ENCODE results near the gene NSF.
"Not testable (repeated sequence)": the region's sequence is repeated elsewhere in the genome, so short reads cannot be mapped to it uniquely, and the experiment has no call there.

Gene NSF

GRCh38 chr17:46763416-46763815 is 172.9 kb downstream of the NSF start:
- no peak for TF ChIP-seq CTCF (IDR thresholded peaks at IDR 0.05; ENCODE audit: insufficient read depth, missing control alignments)
- no peak for FAIRE-seq

GRCh38 chr17:46764000-46764708 is 173.7 kb downstream of the NSF start:
- FAIRE-seq, result no peak
- no peak for DNase-seq (ENCODE audit: insufficient read length, low spot score)
- no peak for TF ChIP-seq CTCF (IDR thresholded peaks at IDR 0.05; ENCODE audit: insufficient read depth, missing control alignments)

More at GRCh38 chr17:46763416-46763815, 172.9 kb downstream of the NSF start:
- no peak for DNase-seq (ENCODE audit: insufficient read length, low spot score)

- no peak for TF ChIP-seq CTCF (IDR thresholded peaks at IDR 0.05; ENCODE audit: insufficient read depth, missing control alignments)
- FAIRE-seq (no peak), DNase-seq (ENCODE audit: insufficient read length, low spot score) (no peak)
These were observed 174.4 kb downstream of the NSF start for GRCh38 chr17:46764709-46765401.

- no peak for TF ChIP-seq CTCF (IDR thresholded peaks at IDR 0.05; ENCODE audit: insufficient read depth, missing control alignments)
- no peak for FAIRE-seq
- no peak for DNase-seq (ENCODE audit: insufficient read length, low spot score)
These were observed 175.0 kb downstream of the NSF start for GRCh38 chr17:46765453-46765852.

GRCh38 chr17:46766493-46767491 is 176.3 kb downstream of the NSF start:
- TF ChIP-seq CTCF (IDR thresholded peaks at IDR 0.05; ENCODE audit: insufficient read depth, missing control alignments), result no peak
- no peak for DNase-seq (ENCODE audit: insufficient read length, low spot score)
- FAIRE-seq, result no peak

- no peak for TF ChIP-seq CTCF (IDR thresholded peaks at IDR 0.05; ENCODE audit: insufficient read depth, missing control alignments)
- DNase-seq (ENCODE audit: insufficient read length, low spot score) (no peak), FAIRE-seq (no peak)
These were observed 178.0 kb downstream of the NSF start for GRCh38 chr17:46768540-46768870.

- FAIRE-seq; DNase-seq (ENCODE audit: insufficient read length, low spot score): not testable (repeated sequence)
These were observed 178.4 kb downstream of the NSF start for GRCh38 chr17:46768896-46769295.

All from D721Med (cell line).